Mesendoderm (in vitro differentiated cells): ENCODE results near the gene NPSR1.

Experiments used
- DNase-seq: peaks from one replicate; pipeline ENCODE4 v3.0.0; 2013
- H2AK5ac ChIP-seq: 2 replicates; pipeline ENCODE4 v1.6.1; 2013; ENCODE audit warnings: low read length, inconsistent platforms
- H2BK120ac ChIP-seq: 2 replicates; pipeline ENCODE4 v1.6.1; 2013; ENCODE audit warnings: low read depth, mild to moderate bottlenecking, low read length, moderate library complexity, mixed read lengths
- H2BK15ac ChIP-seq: replicated peaks from 2 replicates; pipeline ENCODE4 v1.6.1; 2013; ENCODE audit warnings: low read depth, mild to moderate bottlenecking, moderate library complexity
- H2BK5ac ChIP-seq: 2 replicates; pipeline ENCODE4 v1.6.1; 2013; ENCODE audit warnings: low read length, inconsistent platforms
- H3K18ac ChIP-seq: 2 replicates; pipeline ENCODE4 v1.6.1; 2013; ENCODE audit warnings: mild to moderate bottlenecking, low read length, mixed read lengths
- H3K23ac ChIP-seq: one replicate; pipeline ENCODE4 v1.6.1; 2013; ENCODE audit warnings: low read length
- H3K27ac ChIP-seq: 2 replicates; pipeline ENCODE4 v1.5.1; 2013; ENCODE audit warnings: low read depth, mild to moderate bottlenecking, inconsistent platforms, low read length, moderate library complexity
- H3K27me3 ChIP-seq: 2 replicates; pipeline ENCODE4 v1.6.1; 2013; ENCODE audit warnings: low read length, control low read depth, mild to moderate bottlenecking, inconsistent platforms; ENCODE audit not compliant: insufficient read depth, poor library complexity
- H3K36me3 ChIP-seq: 2 replicates; pipeline ENCODE4 v1.6.1; 2013; ENCODE audit warnings: low read length, inconsistent platforms; ENCODE audit not compliant: control insufficient read depth, insufficient read depth
- H3K4ac ChIP-seq: one replicate; pipeline ENCODE4 v1.6.1; 2013; ENCODE audit warnings: low read depth, mild to moderate bottlenecking, low read length, moderate library complexity
- H3K4me1 ChIP-seq: 2 replicates; pipeline ENCODE4 v1.6.1; 2013; ENCODE audit warnings: low read depth, low read length, inconsistent platforms; ENCODE audit not compliant: control insufficient read depth
- H3K4me2 ChIP-seq: 2 replicates; pipeline ENCODE4 v1.6.1; 2013; ENCODE audit warnings: low read length
- H3K4me3 ChIP-seq: 2 replicates; pipeline ENCODE4 v1.5.1; 2013; ENCODE audit warnings: mild to moderate bottlenecking, low read length
- H3K56ac ChIP-seq: one replicate; pipeline ENCODE4 v1.6.1; 2013; ENCODE audit warnings: low read length
- H3K79me1 ChIP-seq: 2 replicates; pipeline ENCODE4 v1.6.1; 2013; ENCODE audit warnings: low read length, inconsistent platforms
- H3K79me2 ChIP-seq: 2 replicates; pipeline ENCODE4 v1.6.1; 2013; ENCODE audit warnings: mild to moderate bottlenecking, low read length; ENCODE audit not compliant: control insufficient read depth, insufficient read depth
- H3K9ac ChIP-seq: 2 replicates; pipeline ENCODE4 v1.6.1; 2013; ENCODE audit warnings: low read length, inconsistent platforms
- H4K5ac ChIP-seq: one replicate; pipeline ENCODE4 v1.6.1; 2013; ENCODE audit warnings: low read length
- H4K8ac ChIP-seq: one replicate; pipeline ENCODE4 v1.6.1; 2013; ENCODE audit warnings: low read depth, mild to moderate bottlenecking, control low read depth, low read length, moderate library complexity
- WGBS: extraction: QIAGEN DNeasy Blood & Tissue Kit; methylation state at CpG from one replicate; pipeline ENCODE4 v1.1.7; 2013; ENCODE audit warnings: low lambda C conversion rate, missing lambda C conversion rate; ENCODE audit not compliant: insufficient coverage; ENCODE audit errors: extremely low coverage; 5-methylcytosine and 5-hydroxymethylcytosine counted together

NPSR1 gene

GRCh38 chr7:34748728-34749089 lies 90.7 kb downstream of the NPSR1 start:
- Histone ChIP-seq H2BK5ac (no peak overlapping the region), H3K4me1 (peaks cover 2% of the 10 kb centered on the region), H3K27ac (no peak overlapping the region), H3K18ac (no peak overlapping the region), H3K4ac (no peak overlapping the region), H3K4me3 (no peak overlapping the region), H3K36me3 (no peaks in the 10 kb centered on the region), H3K27me3 (no peaks in the 10 kb centered on the region), H3K9ac (no peak overlapping the region), H3K4me2 (no peak overlapping the region), H3K79me1 (no peaks in the 10 kb centered on the region), H4K5ac (no peak overlapping the region), H2BK120ac (no peak overlapping the region), H3K23ac (no peak overlapping the region), H4K8ac (no peak overlapping the region), H2BK15ac (no peak overlapping the region), H3K79me2 (no peaks in the 10 kb centered on the region), H3K56ac (no peak overlapping the region), H2AK5ac (no peak overlapping the region)
- WGBS, result no CpG with 5 or more reads among the region's 2 CpGs
- no peak for DNase-seq

- no peak overlapping the region for H2AK5ac ChIP-seq
- H3K79me2 ChIP-seq, result no peaks in the 10 kb centered on the region
- H4K8ac ChIP-seq, result no peak overlapping the region
- H3K79me1 ChIP-seq, result no peaks in the 10 kb centered on the region
- H3K4me3 ChIP-seq, result no peak overlapping the region
- H3K56ac ChIP-seq, result no peak overlapping the region
- no CpG with 5 or more reads among the region's 2 CpGs for WGBS
- no peak overlapping the region for H4K5ac ChIP-seq
- no peak overlapping the region for H3K18ac ChIP-seq
- no peak overlapping the region for H3K23ac ChIP-seq
- H3K9ac ChIP-seq, result no peak overlapping the region
- no peak overlapping the region for H2BK15ac ChIP-seq
- no peak overlapping the region for H3K27ac ChIP-seq
- no peak overlapping the region for H3K4me2 ChIP-seq
- H2BK120ac ChIP-seq, result no peak overlapping the region
- no peaks in the 10 kb centered on the region for H3K36me3 ChIP-seq
- H3K27me3 ChIP-seq, result no peaks in the 10 kb centered on the region
- H3K4ac ChIP-seq, result no peak overlapping the region
- H2BK5ac ChIP-seq, result no peak overlapping the region
- no peak for DNase-seq
- H3K4me1 ChIP-seq, result peaks cover 2% of the 10 kb centered on the region
Observed at GRCh38 chr7:34749446-34749845, 91.4 kb downstream of the NPSR1 start.

DNA sequence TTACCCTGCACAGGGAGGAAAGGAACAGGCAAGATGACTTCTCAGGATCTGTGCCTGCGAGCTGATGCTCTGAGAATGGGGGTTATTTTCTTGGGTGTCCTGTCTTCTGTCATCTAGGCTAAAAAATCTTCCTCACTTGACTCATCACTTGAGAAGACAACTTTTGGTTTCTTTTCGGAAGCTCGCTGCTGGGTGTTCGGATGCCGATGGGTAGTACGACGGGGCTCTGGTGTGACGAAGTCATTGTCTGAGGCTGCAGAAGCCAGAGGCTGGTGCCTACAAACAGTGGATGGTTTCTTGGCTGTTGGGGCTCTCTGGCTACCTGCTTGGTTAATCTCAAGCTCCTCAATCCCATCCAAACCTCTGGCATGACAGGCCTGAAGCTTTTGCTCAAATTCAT lies 92.2 kb downstream of the NPSR1 start:
- no peak overlapping the region for H3K4ac ChIP-seq
- H3K36me3 ChIP-seq, result no peaks in the 10 kb centered on the region
- H3K56ac ChIP-seq, result no peak overlapping the region
- H3K23ac ChIP-seq, result no peak overlapping the region
- H2AK5ac ChIP-seq, result no peak overlapping the region
- no peak overlapping the region for H3K27ac ChIP-seq
- H2BK15ac ChIP-seq, result no peak overlapping the region
- H3K4me1 ChIP-seq, result peaks cover 2% of the 10 kb centered on the region
- no peak overlapping the region for H2BK120ac ChIP-seq
- H3K79me2 ChIP-seq, result no peaks in the 10 kb centered on the region
- H3K18ac ChIP-seq, result no peak overlapping the region
- no peak overlapping the region for H3K4me3 ChIP-seq
- no peak overlapping the region for H2BK5ac ChIP-seq
- H3K27me3 ChIP-seq, result no peaks in the 10 kb centered on the region
- WGBS, result no CpG with 5 or more reads among the region's 8 CpGs
- no peak for DNase-seq
- no peak overlapping the region for H4K8ac ChIP-seq
- H3K79me1 ChIP-seq, result no peaks in the 10 kb centered on the region
- H3K4me2 ChIP-seq, result no peak overlapping the region
- no peak overlapping the region for H4K5ac ChIP-seq
- H3K9ac ChIP-seq, result no peak overlapping the region

DNA sequence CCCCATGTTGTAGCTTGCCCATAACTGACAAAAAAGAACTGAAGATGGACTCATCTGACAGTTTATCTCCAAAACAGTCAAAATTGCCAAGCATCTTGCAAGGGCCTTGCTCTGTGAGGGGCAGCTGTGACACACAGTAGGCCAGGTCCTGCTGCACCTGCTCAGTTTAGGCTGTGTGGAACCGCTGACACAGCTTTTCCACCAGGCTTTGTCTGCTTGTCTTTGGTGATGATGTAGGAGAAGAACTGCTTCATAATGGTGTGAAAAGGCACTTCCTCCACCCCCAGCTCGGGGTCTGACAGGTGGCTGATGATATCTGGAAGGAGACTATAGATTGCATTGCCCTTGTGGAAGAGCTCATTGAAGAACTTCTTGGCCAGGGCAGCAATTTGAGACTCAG lies 92.6 kb downstream of the NPSR1 start:
- no peaks in the 10 kb centered on the region for H3K79me2 ChIP-seq
- no peak overlapping the region for H3K56ac ChIP-seq
- no peak for DNase-seq
- no peak overlapping the region for H3K9ac ChIP-seq
- no peak overlapping the region for H2AK5ac ChIP-seq
- no peak overlapping the region for H3K23ac ChIP-seq
- no peak overlapping the region for H4K8ac ChIP-seq
- H3K36me3 ChIP-seq, result no peaks in the 10 kb centered on the region
- H2BK5ac ChIP-seq, result no peak overlapping the region
- no peak overlapping the region for H3K4ac ChIP-seq
- H3K27ac ChIP-seq, result no peak overlapping the region
- H2BK15ac ChIP-seq, result no peak overlapping the region
- no peaks in the 10 kb centered on the region for H3K27me3 ChIP-seq
- no peaks in the 10 kb centered on the region for H3K79me1 ChIP-seq
- H2BK120ac ChIP-seq, result no peak overlapping the region
- H3K18ac ChIP-seq, result no peak overlapping the region
- peaks cover 2% of the 10 kb centered on the region for H3K4me1 ChIP-seq
- WGBS, result no CpG with 5 or more reads among the region's 2 CpGs
- no peak overlapping the region for H3K4me2 ChIP-seq
- H4K5ac ChIP-seq, result no peak overlapping the region
- no peak overlapping the region for H3K4me3 ChIP-seq

- Histone ChIP-seq H3K18ac (no peak overlapping the region), H3K23ac (no peak overlapping the region), H3K4me1 (peaks cover 4% of the 10 kb centered on the region), H3K36me3 (no peaks in the 10 kb centered on the region), H2BK5ac (no peak overlapping the region), H3K56ac (no peak overlapping the region), H3K4me2 (no peak overlapping the region), H3K9ac (no peak overlapping the region), H3K27ac (no peak overlapping the region), H4K5ac (no peak overlapping the region), H3K4ac (no peak overlapping the region), H2AK5ac (no peak overlapping the region), H3K79me2 (no peaks in the 10 kb centered on the region), H3K27me3 (no peaks in the 10 kb centered on the region), H3K79me1 (no peaks in the 10 kb centered on the region), H2BK120ac (no peak overlapping the region), H2BK15ac (no peak overlapping the region), H4K8ac (no peak overlapping the region), H3K4me3 (no peak overlapping the region)
- WGBS, result no CpG with 5 or more reads among the region's 11 CpGs
- DNase-seq, result peak; percentile 40
Observed at GRCh38 chr7:34751725-34752643, 94.0 kb downstream of the NPSR1 start.

- H3K4me1 ChIP-seq, result peaks cover 4% of the 10 kb centered on the region
- H3K4ac ChIP-seq, result no peak overlapping the region
- no peak overlapping the region for H4K8ac ChIP-seq
- no peak overlapping the region for H2BK15ac ChIP-seq
- no CpG with 5 or more reads among the region's 3 CpGs for WGBS
- H3K36me3 ChIP-seq, result no peaks in the 10 kb centered on the region
- no peak overlapping the region for H2BK120ac ChIP-seq
- no peak overlapping the region for H3K23ac ChIP-seq
- no peak overlapping the region for H2BK5ac ChIP-seq
- no peak for DNase-seq
- no peak overlapping the region for H2AK5ac ChIP-seq
- H3K4me2 ChIP-seq, result no peak overlapping the region
- no peak overlapping the region for H3K27ac ChIP-seq
- no peak overlapping the region for H4K5ac ChIP-seq
- H3K79me2 ChIP-seq, result no peaks in the 10 kb centered on the region
- H3K56ac ChIP-seq, result no peak overlapping the region
- H3K79me1 ChIP-seq, result no peaks in the 10 kb centered on the region
- no peak overlapping the region for H3K18ac ChIP-seq
- H3K27me3 ChIP-seq, result no peaks in the 10 kb centered on the region
- H3K9ac ChIP-seq, result no peak overlapping the region
- H3K4me3 ChIP-seq, result no peak overlapping the region
Observed at GRCh38 chr7:34752929-34753328, 94.9 kb downstream of the NPSR1 start.
